HG03045 (cell line): ENCODE data around the gene CEP152.
A peak's percentile ranks its signal among the peaks of the same experiment; 100 is the strongest.
"Not testable (repeated sequence)": the region's sequence is repeated elsewhere in the genome, so short reads cannot be mapped to it uniquely, and the experiment has no call there.

ENCODE experiments used
- ATAC-seq: cut with Tn5 transposase; IDR thresholded peaks from one replicate; pipeline ENCODE4 v1.9.1; 2021; ENCODE audit warnings: mild to moderate bottlenecking, moderate library complexity; ENCODE audit not compliant: unreplicated experiment

The CEP152 gene

DNA sequence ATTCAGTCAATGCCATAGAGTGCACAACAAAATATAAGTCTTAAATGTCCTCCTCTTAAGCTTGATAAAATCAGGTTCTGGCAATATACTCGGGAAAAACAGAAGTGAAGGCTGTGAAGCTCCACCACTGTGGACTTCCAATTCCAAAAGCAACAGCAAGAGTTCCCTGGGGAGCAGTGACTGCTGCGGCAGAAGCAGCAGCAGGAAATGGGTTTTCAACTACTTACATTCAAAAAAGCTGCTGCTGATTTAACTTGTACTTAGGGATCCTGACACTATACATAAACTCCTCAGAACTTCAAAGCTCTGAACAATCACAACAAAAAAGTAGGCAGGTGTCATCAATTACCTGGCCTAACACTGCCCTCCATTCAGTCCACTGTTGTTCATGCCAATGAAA lies 4.7 kb downstream of the CEP152 start:
- ATAC-seq = no peak

DNA sequence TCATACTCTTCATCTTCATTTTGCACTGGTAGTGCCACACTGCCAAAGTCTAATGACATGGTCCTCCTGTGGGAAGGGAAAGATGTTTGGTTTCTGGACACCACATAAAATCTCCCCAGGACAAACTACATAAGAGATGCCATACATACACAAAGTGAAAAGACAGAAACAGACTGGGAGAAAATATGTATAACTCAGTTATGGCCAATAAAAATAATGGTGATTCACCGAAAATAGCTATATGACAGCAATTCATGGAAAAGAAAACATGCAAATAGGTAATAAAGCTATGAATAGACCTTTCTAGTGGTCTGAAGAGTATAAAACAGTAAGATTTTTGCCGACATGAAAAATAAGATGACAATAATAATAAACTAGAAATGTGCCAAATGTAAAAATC lies 5.3 kb downstream of the CEP152 start:
- ATAC-seq = no peak

DNA sequence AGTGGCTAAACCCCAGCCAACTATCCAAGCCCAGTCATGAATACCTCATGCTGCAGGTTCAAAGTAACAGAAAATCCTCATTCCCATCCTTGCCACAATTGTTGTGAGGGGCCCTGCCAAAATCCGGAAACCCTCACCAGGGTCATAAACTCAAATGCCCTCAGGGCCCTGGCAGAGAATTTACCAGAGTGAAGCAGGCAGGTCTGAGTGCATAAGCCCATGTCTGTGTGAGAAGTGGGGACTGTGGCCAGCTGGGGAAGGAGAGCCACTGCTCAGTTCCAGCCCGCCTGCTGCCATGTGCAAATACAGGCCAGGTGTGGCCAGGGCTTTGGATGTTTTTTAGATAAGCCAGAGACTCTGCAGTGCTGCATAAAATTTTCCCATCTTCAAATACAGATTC lies 7.0 kb downstream of the CEP152 start:
- no peak for ATAC-seq

DNA sequence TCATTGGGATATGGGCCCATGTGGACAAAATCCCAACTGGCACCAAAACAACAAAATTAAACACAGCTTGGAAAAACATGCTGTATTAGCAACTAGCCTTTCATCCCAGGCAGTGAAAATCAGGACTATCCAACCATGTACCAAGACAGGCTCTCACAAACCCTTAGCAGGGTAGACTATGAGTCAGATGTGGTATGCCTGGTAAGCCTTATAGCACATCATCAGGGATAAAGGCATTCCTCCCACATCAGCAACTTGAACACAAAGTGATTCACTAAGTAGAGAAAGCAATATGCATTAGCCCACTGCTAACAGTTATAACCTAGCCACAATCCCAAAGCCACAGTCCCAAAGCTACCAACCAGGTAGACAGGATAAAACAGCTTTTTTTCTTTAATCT lies 8.0 kb downstream of the CEP152 start:
- no peak for ATAC-seq

DNA sequence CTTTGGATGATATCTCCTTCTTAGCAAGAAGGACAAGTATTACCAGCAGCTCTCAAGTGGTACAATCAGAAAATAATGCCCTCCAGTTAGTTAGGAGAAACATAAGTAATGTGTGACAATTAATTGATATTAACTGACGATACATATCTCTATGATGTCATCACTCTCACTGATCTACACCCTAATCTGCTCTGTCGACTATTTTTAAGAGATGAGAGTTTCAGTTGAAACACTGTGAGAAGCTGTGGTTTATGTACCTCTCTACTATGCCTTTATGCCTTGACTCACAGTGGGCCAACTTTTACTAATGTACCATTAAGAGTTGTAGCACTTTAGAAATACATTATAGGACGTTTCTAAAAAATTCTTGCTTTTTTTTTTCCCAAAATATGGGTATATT lies 8.6 kb downstream of the CEP152 start:
- no peak for ATAC-seq

DNA sequence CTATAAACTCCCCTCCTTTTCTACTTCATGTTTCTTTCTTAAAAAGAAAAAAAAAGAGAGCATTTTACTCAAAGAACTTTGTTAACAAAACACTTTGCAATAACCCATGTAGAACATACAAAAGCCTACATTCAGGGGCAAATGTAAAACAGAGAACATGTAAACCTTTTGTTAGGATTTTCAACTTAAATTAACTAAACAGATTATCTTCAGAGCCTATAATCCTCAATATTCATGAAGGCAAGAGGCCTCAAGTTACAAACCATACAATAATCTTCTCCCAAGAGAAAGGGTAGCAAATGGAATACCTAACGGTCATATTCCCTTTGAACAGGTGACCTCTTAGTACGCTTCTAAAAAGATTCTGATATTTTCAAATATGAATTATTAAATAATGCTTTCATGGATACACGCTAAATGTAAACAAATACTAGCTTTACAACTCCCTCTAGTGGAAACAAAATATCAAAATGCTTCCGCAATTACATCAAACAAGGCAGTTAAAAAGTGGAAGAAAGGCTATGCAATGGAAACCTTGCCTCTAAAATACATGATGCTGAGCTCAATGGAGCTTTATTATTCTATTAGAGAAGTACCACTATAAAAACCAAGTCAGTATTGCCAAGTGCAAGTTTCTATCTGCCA lies 9.9 kb downstream of the CEP152 start:
- no peak for ATAC-seq

DNA sequence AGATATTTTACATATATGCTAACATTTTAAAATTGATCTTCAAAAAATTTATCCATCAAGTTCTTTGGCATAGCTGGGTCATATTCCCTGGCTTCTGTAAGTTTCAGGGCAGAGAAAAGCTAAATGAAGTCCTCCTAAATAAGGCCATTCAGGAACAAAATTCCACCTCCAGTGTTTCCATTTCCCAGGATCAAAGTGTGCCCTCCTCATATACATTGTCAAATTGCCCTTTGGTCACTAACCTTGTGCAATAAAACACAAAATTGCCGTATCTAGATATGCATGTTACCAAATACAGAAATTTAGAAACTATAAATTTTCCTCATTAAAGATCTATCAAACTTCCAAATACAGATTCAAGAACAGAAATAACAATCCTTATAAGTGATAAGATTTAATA lies 10.6 kb downstream of the CEP152 start:
- no peak for ATAC-seq

DNA sequence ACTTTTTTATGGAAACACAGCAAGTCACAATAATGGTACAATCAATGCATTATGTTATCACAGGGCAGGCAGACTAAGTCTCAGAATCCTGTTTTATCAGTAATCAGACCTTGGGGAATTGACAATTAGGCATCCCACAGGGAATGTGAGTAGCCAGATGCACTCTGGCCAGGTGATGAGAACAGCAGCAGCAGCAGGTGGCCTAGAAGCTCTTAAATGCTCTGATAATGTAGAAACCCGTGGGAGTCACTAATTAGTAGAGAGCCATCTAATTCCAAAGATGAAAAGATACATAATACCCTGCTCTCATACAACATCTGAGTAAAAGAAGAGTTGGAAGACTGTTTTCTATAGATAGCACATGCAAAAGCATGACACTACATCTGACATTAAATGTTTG lies 12.6 kb downstream of the CEP152 start:
- ATAC-seq = no peak

DNA sequence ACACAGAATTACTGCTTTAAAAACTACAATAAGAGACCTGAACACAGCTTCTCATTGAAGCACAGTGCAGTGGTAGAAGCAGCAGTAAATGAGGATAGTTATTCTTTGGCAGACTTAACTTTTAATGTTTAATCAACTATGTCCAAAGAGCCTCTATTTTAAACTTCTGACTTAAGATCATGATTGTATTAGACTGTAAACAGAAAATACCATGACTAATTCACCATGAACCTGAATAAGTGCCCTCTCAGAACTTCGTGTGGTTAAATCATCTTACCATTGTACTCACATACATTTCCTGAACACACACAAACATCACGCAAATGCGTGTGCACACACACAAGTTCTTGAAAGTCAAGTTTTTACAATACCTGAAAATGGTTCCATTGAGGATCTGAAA lies 13.9 kb downstream of the CEP152 start:
- no peak for ATAC-seq

DNA sequence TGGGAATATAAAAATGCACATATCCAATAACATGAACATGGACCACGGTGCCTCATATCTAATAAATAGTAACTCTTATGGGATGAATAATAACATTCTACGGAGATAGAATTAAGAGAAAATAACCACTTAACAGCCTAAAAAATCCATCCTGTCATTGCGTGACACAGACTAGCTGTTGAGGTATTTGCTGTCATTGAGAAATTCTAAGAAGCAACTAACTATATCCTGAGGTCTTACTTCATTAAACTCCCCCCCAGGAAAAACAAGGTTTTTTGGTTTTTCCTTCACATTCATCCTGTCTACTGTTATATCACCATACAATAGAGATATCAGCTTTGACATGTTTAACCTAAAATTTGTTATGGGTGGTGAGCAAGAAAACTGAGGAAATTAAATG lies 14.3 kb downstream of the CEP152 start:
- ATAC-seq = no peak

DNA sequence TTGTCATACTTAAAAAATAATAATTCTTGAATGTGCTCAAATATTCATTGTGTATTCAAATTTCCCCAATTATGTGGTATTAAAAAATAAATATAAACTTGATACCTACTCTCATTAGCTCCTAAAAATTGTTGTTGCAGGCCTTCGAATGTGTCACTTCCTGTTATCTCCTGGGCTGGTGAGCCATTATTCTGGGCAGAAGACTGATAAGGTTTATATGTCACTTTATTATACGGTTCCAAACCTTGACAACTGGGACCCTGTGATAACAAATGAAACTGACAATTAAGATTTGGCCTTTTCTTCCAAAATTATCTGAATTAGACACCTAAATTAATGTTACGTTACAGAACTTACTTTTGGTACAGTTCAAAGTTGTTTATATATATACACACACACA lies 15.0 kb downstream of the CEP152 start:
- ATAC-seq = no peak

DNA sequence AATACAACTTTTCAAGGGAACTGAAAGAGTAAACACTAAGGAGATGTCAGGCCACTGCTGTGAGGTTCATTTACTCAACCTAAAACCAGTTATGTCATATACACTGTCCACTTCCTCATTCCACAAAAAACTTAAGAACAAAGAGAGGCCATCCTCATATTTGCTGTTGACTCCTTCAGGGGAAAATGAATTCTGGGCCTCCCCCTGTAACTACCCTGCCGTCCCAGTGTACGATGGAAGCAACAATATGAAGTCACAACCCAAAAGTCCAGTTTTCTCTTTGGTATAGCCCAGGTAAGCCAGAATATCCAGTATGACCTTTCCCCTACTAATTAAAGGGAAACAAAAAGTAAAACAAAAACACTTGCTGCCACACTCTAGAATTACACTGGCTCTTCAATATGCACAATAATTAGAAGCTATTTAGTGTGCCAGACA lies 16.2 kb downstream of the CEP152 start:
- peak; percentile 97 for ATAC-seq

DNA sequence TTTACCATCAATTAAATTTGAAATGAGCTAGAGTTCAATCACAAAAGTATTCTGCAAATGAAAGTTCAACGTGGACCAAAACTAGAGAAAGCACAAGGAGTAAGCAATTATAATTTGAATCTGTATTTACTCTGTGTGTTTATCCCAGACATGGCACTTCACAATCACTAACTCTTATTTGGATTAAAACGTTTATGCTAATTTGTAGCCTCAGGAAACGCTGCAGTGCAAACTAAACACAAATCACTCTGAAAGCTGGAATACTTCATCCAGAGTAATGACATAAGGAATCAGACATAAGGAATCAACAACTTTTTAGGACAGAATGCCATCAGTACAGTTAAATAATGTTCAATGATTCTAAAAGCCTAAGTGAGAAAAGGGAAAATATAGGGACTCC lies 18.5 kb downstream of the CEP152 start:
- ATAC-seq = no peak

DNA sequence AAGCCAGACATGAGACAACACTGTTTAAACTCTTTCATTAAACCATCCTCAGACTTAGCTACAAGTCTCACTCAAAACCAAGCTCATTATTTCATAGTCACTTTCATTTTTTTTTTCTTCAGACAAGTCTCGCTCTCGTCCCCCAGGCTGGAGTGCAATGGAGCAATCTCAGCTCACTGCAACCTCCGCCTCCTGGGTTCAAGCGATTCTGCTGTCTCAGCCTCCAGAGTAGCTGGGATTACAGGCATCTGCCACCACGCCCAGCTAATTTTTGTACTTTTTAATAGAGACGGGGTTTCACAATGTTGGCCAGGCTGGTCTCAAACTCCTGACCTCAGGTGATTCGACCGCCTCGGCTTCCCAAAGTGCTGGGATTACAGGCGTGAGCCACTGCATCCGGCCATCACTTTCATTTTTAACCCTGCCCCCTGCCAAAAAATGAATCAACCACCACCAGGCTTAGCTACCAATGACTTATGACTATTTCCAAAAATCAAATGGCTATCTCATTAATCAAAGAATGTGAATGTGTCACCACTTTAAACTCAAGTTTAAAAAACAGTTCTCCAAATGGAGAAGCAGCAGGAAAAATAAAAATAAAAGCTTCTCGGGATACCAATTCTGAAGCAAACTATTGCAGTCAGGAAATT lies 20.3 kb downstream of the CEP152 start:
- not testable (repeated sequence) for ATAC-seq

DNA sequence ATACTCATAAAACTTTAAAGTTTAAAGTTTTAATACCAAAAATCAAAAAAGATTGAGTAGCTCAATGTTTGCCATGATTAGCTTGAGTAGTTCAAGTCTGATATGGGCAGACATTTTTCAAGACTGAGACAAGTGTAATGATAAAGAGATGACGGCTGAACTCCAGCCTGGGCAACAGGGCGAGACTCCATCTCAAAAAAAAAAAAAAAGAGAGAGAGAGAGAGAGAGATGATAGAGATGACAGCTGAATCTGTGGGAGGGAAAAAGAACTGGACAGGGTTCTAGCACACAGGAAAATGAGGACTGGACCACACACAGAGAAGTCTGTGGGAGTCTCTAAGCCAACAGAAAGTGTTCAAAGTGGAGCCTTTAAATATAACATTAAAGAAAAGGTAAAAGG lies 25.2 kb downstream of the CEP152 start:
- ATAC-seq = no peak

DNA sequence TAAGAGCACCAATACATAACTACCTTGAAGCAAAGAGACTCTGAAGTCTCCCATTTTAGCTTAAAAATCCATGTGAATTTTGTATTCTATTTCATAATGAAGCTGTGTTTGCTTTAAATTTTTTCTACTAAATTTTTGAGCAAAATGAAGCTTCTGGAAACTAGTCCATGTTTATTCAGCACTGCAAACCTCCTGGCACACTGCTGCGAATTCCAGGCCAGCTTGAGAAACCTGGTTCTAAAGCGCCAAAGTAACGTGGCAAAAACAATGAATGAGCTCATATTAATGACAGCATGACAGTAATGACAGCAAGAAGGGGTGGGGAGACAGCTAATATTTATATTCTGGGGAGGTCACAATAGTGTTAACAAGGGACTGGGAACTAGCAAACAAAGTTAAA lies 25.7 kb downstream of the CEP152 start:
- no peak for ATAC-seq

DNA sequence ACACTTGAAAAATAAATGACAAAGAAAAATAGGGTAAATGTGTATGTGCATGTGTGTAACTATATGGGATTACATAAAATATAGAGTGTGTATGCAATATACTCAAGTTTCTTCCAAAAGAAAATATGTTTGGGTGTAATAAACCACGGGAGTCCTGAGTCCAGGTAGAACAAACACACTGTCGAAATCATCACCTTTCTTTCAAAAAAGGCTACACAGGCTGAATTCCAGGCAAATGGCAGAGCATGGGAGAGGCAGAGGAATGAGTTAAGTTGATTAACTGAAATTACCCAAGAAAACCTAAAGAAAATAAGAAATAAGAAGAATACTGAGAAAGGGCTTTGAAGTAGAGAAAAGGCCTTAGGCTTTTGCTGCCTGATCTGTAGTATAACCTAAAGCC lies 26.1 kb downstream of the CEP152 start:
- no peak for ATAC-seq

DNA sequence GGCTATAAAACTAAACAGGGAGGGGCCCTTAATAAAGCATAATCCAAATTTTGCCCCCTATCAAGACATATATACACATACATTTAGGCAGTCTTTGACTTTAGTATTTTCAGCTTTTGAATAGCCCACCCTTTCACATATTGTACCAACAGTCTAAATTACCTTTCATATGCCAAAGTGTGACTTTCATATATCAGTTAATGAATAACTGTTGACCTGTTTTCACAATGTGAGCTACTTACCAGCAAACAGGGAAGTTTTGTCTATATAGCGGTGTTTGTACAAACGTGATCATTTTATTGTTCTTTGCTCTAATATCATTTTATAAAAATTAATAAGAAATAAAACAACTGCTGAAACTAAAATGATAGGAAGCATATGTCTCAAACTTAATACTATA lies 28.0 kb downstream of the CEP152 start:
- ATAC-seq = no peak

DNA sequence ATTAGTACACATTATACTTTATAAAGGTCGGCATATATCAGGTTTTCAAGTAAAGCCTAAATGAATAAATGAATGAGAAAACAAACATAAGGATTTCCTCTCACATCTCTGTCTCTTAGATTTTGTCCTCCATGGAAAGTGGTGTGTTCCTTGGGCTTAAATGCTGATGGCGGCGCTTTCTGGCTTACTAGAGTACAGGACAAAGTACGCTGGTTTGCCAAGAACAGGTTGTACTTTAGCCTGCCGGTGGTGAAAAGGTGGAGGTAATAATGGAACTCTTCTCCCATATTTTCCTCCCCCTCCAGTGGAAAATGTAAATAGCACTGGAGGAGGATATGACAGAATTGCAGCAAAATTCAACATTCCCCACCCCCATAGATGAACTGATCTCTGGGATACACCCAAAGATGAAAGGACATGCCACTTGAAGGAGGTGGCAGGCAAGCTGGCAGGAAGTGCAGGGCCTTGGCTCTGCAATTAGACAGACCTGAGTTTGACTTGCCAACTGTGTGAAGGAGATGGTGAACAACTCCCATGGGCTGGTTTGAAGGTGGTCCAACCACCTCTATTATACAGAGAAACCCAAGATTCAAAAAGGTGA lies 29.3 kb downstream of the CEP152 start:
- no peak for ATAC-seq

DNA sequence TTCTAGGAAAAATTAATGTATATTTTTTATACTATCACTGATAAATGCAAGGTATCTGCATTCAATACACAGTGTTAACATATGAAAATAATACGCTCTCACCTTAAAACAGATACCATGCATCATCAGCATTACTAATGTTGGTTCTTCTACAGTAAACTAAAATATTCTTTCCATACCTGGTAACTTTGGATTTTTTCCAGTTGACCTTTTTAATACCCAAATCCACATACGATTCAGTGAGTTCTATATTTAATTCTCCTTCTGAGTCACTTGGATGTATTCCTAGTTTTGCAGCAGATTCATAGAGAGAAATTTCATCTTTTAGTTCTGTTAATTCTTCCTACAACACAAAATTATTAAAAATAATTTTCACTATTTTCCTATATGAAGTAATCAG lies 29.9 kb downstream of the CEP152 start:
- no peak for ATAC-seq

DNA sequence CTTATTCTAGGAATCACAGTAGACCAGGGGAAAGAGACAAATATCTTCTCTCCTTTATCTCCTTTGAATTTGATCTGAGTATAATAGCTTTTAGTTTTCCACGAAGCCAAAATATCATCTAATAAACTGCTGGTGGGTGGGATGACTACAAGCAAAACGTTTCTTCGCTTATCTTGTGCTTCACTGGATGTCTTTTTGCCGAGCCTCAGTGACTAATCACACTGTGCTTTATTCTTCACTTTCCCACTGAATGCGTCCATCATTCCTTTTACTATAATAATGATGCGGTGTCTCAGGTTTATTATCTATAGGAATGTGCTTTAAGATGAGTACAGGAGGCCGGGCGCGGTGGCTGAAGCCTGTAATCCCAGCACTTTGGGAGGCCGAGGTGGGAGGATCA lies 32.5 kb downstream of the CEP152 start:
- ATAC-seq = no peak

DNA sequence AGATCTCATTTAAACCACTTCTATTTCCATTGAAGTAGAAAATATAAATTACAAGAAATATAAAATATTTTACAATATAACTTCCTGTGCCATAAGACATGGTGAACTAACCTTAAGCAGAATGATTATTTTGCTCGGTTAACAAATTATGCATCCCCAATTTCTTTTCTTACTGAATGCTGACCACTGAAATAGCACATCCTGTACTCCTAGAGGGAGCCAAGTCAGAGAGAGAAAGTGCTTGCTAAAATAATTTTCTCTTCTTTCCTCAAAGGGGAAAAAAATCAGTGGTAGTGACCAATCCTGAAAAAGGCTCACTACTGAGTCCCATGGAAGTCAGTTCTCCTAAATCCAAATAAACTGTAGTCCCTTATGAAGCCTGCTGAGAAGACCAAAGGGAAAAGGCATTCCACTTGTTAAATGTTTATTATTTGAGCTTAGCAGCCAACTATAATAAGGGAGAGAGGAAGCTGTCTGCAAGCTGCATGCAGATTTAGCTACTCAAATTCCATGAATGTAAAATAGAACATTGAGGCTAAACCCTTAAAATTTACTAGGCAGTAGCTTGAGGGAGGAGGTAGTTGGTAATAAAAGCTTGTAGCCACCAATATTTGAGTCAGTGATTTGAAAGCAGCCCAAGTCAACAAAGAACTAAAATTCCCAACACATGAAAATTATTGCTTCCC lies 33.1 kb downstream of the CEP152 start:
- no peak for ATAC-seq
